GM12873 (cell line): Measurements from ENCODE around the gene R3HDM4.

Experiments used
- CTCF ChIP-seq: IDR thresholded peaks from 2 replicates; pipeline ENCODE4 v1.5.1; 2012; ENCODE audit warnings: low read depth, mild to moderate bottlenecking, moderate library complexity, low read length, control low read depth; ENCODE audit not compliant: insufficient read depth; ENCODE audit errors: missing control alignments

R3HDM4 gene

GRCh38 chr19:938233-938923, 25.4 kb upstream of the R3HDM4 start:
- no peak for TF ChIP-seq CTCF

GRCh38 chr19:937259-937694, 24.3 kb upstream of the R3HDM4 start:
- no peak for TF ChIP-seq CTCF

- no peak for TF ChIP-seq CTCF
Observed at GRCh38 chr19:936175-936546, 23.1 kb upstream of the R3HDM4 start.

- TF ChIP-seq CTCF = no peak
Observed at GRCh38 chr19:934865-935479, 22.0 kb upstream of the R3HDM4 start.

GRCh38 chr19:934197-934840, 21.3 kb upstream of the R3HDM4 start:
- no peak for TF ChIP-seq CTCF

- TF ChIP-seq CTCF = no peak
Observed at GRCh38 chr19:933553-933882, 20.5 kb upstream of the R3HDM4 start.

GRCh38 chr19:932648-933552, 19.9 kb upstream of the R3HDM4 start:
- TF ChIP-seq CTCF = no peak
